Endothelial cell of umbilical vein (primary cell): ENCODE measurements around the gene PGM2L1.
A peak's percentile ranks its signal among the peaks of the same experiment; 100 is the strongest.

Experiments
- EZH2 ChIP-seq: IDR thresholded peaks from 2 replicates; pipeline ENCODE4 v1.6.1; 2012; ENCODE audit warnings: borderline replicate concordance, low read depth, mild to moderate bottlenecking, moderate library complexity, low read length, inconsistent platforms; ENCODE audit not compliant: severe bottlenecking
- JUN ChIP-seq: IDR thresholded peaks from 2 replicates; pipeline ENCODE4 v1.6.1; 2011; ENCODE audit warnings: borderline replicate concordance, low read depth; ENCODE audit not compliant: insufficient read length, insufficient read depth
- MYC ChIP-seq: IDR thresholded peaks from one replicate; pipeline ENCODE4 v1.6.1; 2011; ENCODE audit warnings: mild to moderate bottlenecking, low read depth, low read length
- POLR2A ChIP-seq: IDR thresholded peaks from 2 replicates; pipeline ENCODE4 v1.6.1; 2012; ENCODE audit warnings: low read depth, mild to moderate bottlenecking, control low read depth, low read length
- TF ChIP-seq, protein P1 (sequence below), 2 donors: IDR thresholded peaks; 1 replicate in 1 of 2; 2 replicates in 1 of 2; pipeline ENCODE4 v1.5.1; 2011; ENCODE audit warnings: low read length in 2 of 2, mild to moderate bottlenecking in 2 of 2, moderate library complexity in 2 of 2, control low read depth in 1 of 2, inconsistent platforms in 1 of 2, low read depth in 1 of 2; ENCODE audit not compliant: insufficient read depth in 1 of 2; ENCODE audit errors: extremely low read depth in 1 of 2
- TF ChIP-seq, protein P2 (sequence below): IDR thresholded peaks from 2 replicates; pipeline ENCODE4 v1.6.1; 2011; ENCODE audit not compliant: insufficient read depth, insufficient read length

DNA sequence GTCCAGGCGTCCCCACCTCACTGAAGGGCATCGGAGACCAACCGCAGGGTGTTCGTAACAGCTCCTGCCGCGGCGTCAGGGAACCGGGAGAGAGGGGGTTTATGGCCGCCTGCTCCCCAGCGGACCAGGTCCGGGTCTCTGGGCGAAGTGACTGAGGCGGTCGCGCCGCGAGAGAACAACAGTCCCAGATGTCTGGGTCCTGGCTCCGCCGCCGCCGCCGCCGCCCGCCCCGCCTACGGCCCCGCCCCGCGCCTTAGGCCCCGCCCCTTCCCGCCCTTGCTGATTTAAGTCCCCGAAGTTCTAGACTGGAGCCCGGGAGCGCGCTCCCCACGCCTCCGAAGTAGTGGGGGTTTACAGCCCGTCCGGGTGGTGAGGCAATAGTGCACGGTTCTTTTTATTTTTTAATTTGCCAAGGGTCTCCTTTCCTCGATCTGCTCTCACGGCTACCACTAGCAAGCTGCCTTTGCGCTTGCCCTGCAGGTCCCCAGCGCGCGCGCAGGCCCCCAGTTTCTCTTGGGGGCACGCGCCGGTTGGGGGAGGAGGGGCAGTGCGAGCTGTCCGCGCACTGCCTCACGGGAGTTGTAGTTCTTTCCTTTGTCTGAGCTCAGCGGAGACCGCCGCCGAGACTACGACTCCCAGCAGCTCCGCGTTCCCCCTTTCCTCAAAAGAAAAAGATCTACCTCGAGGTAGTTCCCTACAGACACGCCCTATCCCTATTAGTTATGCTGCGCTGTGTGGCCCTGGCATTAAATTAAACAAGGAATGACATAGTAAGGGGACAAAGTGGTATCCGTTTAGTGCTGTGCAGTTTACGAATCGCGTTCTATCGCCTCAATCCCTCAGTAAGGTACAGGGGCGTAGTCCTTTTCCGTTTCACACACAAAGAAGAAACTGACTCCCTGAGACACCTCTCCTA is at the start of gene PGM2L1:
- peak; percentile 50 for TF ChIP-seq MYC
- TF ChIP-seq, protein P1, sequence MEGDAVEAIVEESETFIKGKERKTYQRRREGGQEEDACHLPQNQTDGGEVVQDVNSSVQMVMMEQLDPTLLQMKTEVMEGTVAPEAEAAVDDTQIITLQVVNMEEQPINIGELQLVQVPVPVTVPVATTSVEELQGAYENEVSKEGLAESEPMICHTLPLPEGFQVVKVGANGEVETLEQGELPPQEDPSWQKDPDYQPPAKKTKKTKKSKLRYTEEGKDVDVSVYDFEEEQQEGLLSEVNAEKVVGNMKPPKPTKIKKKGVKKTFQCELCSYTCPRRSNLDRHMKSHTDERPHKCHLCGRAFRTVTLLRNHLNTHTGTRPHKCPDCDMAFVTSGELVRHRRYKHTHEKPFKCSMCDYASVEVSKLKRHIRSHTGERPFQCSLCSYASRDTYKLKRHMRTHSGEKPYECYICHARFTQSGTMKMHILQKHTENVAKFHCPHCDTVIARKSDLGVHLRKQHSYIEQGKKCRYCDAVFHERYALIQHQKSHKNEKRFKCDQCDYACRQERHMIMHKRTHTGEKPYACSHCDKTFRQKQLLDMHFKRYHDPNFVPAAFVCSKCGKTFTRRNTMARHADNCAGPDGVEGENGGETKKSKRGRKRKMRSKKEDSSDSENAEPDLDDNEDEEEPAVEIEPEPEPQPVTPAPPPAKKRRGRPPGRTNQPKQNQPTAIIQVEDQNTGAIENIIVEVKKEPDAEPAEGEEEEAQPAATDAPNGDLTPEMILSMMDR (IDR thresholded peaks at IDR 0.05; ENCODE audit: extremely low read depth in 1 of 2, insufficient read depth in 1 of 2, low read depth in 1 of 2, low read length in 2 of 2): no peak
- TF ChIP-seq EZH2: no peak
- TF ChIP-seq POLR2A: peak; percentile 87
- TF ChIP-seq, protein P2, sequence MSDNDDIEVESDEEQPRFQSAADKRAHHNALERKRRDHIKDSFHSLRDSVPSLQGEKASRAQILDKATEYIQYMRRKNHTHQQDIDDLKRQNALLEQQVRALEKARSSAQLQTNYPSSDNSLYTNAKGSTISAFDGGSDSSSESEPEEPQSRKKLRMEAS: peak; percentile 20
- TF ChIP-seq JUN: peak; percentile 8
